Kidney epithelial cell (primary cell): Measurements from ENCODE around the gene ZFP69B. TPM values are rescaled to one million over a fixed set of nuclear protein-coding genes. Genes with fewer than 3 reads are reported as not detected.

Source experiments
- DNase-seq: peaks from one replicate; pipeline ENCODE4 v3.0.0-alpha.2; 2010; ENCODE audit warnings: low read depth
- H3K27me3 ChIP-seq: 2 replicates; pipeline ENCODE4 v1.6.0; 2011; ENCODE audit warnings: low read length; ENCODE audit not compliant: control insufficient read depth, insufficient read depth
- H3K36me3 ChIP-seq: 2 replicates; pipeline ENCODE4 v1.5.1; 2011; ENCODE audit warnings: low read length; ENCODE audit not compliant: control insufficient read depth, insufficient read depth
- H3K4me3 ChIP-seq: 2 replicates; pipeline ENCODE4 v1.5.1; 2011; ENCODE audit warnings: low read depth, mild to moderate bottlenecking, control low read depth, low read length
- total RNA-seq: library from RNA; depleted of rRNA; stranded (reverse); fragments of >200 nt; gene quantifications from 2 replicates; pipeline ENCODE4 v1.2.3, GENCODE V29; 2015
- TF ChIP-seq, protein P1 (sequence below): IDR thresholded peaks from 2 replicates; pipeline ENCODE4 v1.5.1; 2011; ENCODE audit warnings: mild to moderate bottlenecking, moderate library complexity, low read length, control low read depth, inconsistent platforms; ENCODE audit not compliant: insufficient read depth, poor library complexity, severe bottlenecking

ZFP69B gene
- total RNA-seq, 1 donor from 2014 or later: 7.9 TPM

DNA sequence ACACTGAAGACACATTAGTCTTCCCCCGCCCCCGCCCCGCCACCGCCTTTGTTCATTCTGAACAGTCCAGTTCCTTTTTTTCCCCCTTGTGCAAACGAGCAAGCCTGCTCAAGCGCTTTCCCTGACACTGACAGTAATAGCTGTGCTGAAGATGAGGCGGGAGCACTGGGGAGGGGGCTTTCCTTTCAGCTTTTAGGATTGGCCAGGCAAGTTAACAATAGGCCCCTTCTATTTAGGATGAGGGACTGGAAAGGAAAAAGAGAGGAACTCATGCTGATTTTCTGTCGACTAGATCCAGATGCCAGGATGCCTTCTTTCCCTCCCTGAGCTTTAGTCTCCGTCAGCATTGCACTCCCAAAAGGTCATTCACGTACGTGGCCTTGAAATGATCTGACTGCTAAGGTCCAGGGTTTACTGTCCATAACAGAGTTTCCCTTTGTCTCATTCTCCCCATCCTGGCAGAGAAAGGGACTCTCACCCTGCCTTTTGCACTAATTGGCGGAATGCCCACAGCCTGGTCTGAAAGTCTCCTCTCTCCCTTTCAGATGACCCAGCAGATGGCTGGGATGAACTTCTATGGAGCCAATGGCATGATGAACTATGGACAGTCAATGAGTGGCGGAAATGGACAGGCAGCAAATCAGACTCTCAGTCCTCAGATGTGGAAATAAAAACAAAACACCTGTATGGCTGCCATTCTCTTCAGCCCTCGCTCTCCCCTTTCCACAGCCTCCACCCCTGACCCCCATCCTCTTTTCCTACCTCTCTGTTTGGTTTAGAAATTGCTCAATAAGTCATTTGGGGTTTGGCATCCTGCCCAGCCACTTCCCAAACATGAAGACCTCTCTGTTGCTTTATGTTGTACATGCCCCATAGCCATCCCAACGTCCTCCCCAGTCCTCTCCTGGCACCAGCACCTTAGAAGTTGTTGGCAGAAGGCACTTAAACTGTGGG lies 28.6 kb upstream of the ZFP69B start:
- H3K36me3 ChIP-seq: no peaks in the 10 kb centered on the region
- no peak overlapping the region for H3K4me3 ChIP-seq
- no peak for DNase-seq
- TF ChIP-seq, protein P1, sequence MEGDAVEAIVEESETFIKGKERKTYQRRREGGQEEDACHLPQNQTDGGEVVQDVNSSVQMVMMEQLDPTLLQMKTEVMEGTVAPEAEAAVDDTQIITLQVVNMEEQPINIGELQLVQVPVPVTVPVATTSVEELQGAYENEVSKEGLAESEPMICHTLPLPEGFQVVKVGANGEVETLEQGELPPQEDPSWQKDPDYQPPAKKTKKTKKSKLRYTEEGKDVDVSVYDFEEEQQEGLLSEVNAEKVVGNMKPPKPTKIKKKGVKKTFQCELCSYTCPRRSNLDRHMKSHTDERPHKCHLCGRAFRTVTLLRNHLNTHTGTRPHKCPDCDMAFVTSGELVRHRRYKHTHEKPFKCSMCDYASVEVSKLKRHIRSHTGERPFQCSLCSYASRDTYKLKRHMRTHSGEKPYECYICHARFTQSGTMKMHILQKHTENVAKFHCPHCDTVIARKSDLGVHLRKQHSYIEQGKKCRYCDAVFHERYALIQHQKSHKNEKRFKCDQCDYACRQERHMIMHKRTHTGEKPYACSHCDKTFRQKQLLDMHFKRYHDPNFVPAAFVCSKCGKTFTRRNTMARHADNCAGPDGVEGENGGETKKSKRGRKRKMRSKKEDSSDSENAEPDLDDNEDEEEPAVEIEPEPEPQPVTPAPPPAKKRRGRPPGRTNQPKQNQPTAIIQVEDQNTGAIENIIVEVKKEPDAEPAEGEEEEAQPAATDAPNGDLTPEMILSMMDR: no peak
- H3K27me3 ChIP-seq: no peaks in the 10 kb centered on the region

DNA sequence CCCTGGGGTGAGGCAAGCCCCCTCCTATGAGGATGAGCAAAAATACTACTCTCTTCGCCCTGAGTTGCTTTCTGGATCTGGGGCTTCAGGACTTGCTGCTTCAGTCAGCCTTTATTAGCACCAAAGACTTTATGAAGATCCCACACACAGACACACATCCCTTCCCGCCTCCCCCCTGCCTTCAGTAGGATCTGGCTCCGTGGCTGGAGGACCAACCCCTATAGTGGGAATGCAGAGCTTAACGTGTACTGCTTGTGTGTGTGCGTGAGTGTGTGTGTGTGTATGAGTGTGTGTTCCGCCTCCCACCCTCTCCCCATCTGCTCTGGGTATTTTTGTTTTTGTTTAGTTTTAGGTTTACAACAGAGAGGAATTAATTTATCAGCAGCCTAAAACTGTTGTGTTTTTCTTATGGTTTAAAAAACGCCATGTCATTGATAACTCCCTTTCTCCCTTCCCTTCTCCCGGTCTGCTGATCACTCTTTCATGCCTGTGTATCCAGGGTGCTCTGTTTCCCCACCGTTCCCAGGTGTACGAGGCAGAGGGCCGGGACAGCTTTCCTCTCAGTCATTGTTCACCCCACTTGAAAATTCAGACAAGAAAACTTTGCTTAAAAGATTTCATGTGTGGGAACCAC lies 27.5 kb upstream of the ZFP69B start:
- no peak for DNase-seq
- TF ChIP-seq, protein P1: no peak

DNA sequence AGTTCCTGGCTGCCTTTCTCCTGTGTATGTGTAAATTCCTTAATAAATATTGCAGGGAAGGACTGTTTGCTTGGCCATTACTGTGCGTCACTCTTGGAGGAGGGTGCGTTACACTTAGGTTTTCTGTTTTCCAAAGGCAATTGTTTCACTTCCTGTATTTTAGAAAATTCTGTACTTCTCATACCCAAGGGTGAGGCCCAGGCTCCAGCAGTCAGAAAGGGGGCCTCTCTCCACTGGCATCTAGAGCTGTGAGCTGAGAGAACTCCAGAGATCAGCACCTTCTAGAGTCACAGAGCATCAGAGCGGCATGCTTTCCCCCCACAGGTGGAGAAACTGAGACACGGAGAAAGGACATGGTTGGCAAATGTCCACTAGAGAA lies 27.0 kb upstream of the ZFP69B start:
- Histone ChIP-seq H3K27me3 (no peaks in the 10 kb centered on the region), H3K36me3 (no peaks in the 10 kb centered on the region), H3K4me3 (no peak overlapping the region)
- TF ChIP-seq, protein P1: no peak
- no peak for DNase-seq

More for the DNA sequence above, 27.5 kb upstream of the ZFP69B start:
- Histone ChIP-seq H3K4me3 (no peak overlapping the region), H3K27me3 (no peaks in the 10 kb centered on the region), H3K36me3 (no peaks in the 10 kb centered on the region)

DNA sequence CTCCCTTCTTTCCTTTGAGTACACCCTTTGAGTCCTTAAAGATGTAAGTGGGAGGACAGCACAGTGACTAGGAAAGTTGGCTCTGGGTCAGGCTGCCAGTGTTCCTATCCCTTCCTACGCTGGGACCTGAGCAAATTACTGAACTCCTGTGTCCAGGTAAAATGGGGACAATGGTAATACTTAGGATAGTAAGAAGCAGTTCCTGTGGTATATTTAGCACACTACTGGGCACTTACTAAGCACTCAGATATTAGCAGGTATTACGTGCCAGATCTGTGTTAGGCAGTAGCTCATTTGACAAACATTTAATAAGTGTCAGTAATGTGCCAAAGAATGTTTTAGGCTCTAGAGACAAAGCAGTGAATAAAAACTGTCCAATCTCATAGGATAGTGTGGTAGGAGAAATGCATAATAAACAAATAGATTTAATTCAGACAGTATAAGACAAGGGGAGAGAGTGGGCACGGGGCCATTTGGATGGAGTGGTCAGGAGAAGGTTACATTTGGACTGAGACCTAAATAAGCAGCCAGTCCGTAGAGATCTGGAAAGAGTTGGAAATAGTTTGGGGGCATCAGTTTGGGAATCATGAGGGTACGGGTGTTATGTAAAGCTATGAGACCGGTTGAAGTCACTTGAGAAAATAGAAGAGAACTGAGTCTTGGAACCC lies 26.2 kb upstream of the ZFP69B start:
- TF ChIP-seq, protein P1: no peak

DNA sequence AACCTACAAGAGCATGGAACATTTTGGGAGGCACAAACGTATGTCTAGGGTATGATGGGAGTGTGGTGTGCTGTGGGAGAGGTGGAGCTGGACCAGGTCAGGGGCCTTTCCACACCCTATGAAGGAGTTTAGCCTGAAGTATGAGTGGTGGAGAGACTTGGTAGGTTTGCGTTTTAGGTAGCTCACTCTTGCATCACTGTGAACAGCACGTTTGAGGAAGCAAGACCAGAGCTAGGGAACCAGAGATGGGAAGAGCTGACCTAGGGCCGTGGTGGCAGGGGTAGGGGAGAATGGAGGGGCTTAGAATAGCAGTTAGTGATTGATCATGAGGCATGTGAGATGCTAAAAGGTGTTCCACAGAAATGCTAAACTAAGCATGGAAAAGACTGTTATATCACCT lies 25.1 kb upstream of the ZFP69B start:
- no peak for DNase-seq
- Histone ChIP-seq H3K27me3 (no peaks in the 10 kb centered on the region), H3K4me3 (no peak overlapping the region), H3K36me3 (no peaks in the 10 kb centered on the region)
- TF ChIP-seq, protein P1: no peak

More for the DNA sequence above, 26.2 kb upstream of the ZFP69B start:
- no peak for DNase-seq
- no peaks in the 10 kb centered on the region for H3K27me3 ChIP-seq
- H3K4me3 ChIP-seq: no peak overlapping the region
- H3K36me3 ChIP-seq: no peaks in the 10 kb centered on the region
